Hepatic stellate cell (primary cell): ENCODE data around the gene PCBD1.
"Not testable (repeated sequence)": the region's sequence is repeated elsewhere in the genome, so short reads cannot be mapped to it uniquely, and the experiment has no call there.

Source experiments
- DNase-seq: peaks from one replicate; pipeline ENCODE4 v3.0.0; 2011; ENCODE audit warnings: low spot score

Gene PCBD1

GRCh38 chr10:70887804-70888800, at the start of gene PCBD1:
TSS of gene PCBD1 (minus strand) at chr10:70888565. CDS start at chr10:70888533, 32 bp downstream.
- peak; percentile 71 for DNase-seq

- DNase-seq = no peak
Measured at GRCh38 chr10:70937661-70938060, 49.3 kb upstream of the PCBD1 start.

GRCh38 chr10:70936111-70936510, 47.7 kb upstream of the PCBD1 start:
- DNase-seq = no peak

GRCh38 chr10:70935631-70936030, 47.3 kb upstream of the PCBD1 start:
- no peak for DNase-seq

GRCh38 chr10:70935125-70935625, 46.8 kb upstream of the PCBD1 start:
- no peak for DNase-seq

- no peak for DNase-seq
Measured at GRCh38 chr10:70934701-70935100, 46.3 kb upstream of the PCBD1 start.

GRCh38 chr10:70932392-70933196, 44.2 kb upstream of the PCBD1 start:
- no peak for DNase-seq

GRCh38 chr10:70931168-70931815, 42.9 kb upstream of the PCBD1 start:
- DNase-seq = peak; percentile 41

- DNase-seq = no peak
Measured at GRCh38 chr10:70930263-70931000, 42.1 kb upstream of the PCBD1 start.

- DNase-seq = no peak
Measured at GRCh38 chr10:70928140-70928539, 39.8 kb upstream of the PCBD1 start.

- no peak for DNase-seq
Measured at GRCh38 chr10:70927189-70927943, 39.0 kb upstream of the PCBD1 start.

- DNase-seq = no peak
Measured at GRCh38 chr10:70926226-70927000, 38.0 kb upstream of the PCBD1 start.

GRCh38 chr10:70925377-70926225, 37.2 kb upstream of the PCBD1 start:
- peak; percentile 74 for DNase-seq

- DNase-seq = no peak
Measured at GRCh38 chr10:70923696-70924095, 35.3 kb upstream of the PCBD1 start.

GRCh38 chr10:70921285-70921684, 32.9 kb upstream of the PCBD1 start:
- no peak for DNase-seq

GRCh38 chr10:70920519-70920918, 32.2 kb upstream of the PCBD1 start:
- no peak for DNase-seq

- DNase-seq = not testable (repeated sequence)
Measured at GRCh38 chr10:70919906-70920305, 31.5 kb upstream of the PCBD1 start.

- no peak for DNase-seq
Measured at GRCh38 chr10:70918851-70919530, 30.6 kb upstream of the PCBD1 start.
